GM12878 (cell line): Measurements from ENCODE around the gene UCHL5. TPM values are rescaled to one million over a fixed set of nuclear protein-coding genes. Genes with fewer than 3 reads are reported as not detected.

Source experiments
- BCLAF1 ChIP-seq: fragments of 450-650 bp; IDR thresholded peaks from 2 replicates; pipeline ENCODE4 v1.6.1; 2017; ENCODE audit warnings: antibody characterized with exemption, mild to moderate bottlenecking, moderate library complexity
- CBX3 ChIP-seq: fragments of 200-600 bp; sonication (generic); IDR thresholded peaks from 2 replicates; pipeline ENCODE4 v1.6.1; 2016; ENCODE audit warnings: low read depth, borderline replicate concordance
- CHD4 ChIP-seq: fragments of 200-600 bp; sonication (generic); IDR thresholded peaks from 2 replicates; pipeline ENCODE4 v1.6.1; 2016; ENCODE audit warnings: mild to moderate bottlenecking
- CREB1 ChIP-seq: IDR thresholded peaks from 2 replicates; pipeline ENCODE4 v1.6.1; 2012; ENCODE audit warnings: low read depth, mild to moderate bottlenecking, inconsistent platforms
- DPF2 ChIP-seq: fragments of 450-650 bp; IDR thresholded peaks from 2 replicates; pipeline ENCODE4 v1.6.1; 2017; ENCODE audit warnings: mild to moderate bottlenecking
- HDAC6 ChIP-seq: fragments of 200-600 bp; sonication (generic); IDR thresholded peaks from one replicate; pipeline ENCODE4 v1.8.0; 2017; ENCODE audit warnings: antibody characterized with exemption; ENCODE audit not compliant: unreplicated experiment
- HSF1 ChIP-seq: fragments of 150-350 bp; IDR thresholded peaks from 2 replicates; pipeline ENCODE4 v1.6.1; 2014; ENCODE audit warnings: mild to moderate bottlenecking, low read depth, low read length
- JUNB ChIP-seq: IDR thresholded peaks from 2 replicates; pipeline ENCODE4 v1.6.1; 2016; ENCODE audit warnings: antibody characterized with exemption, mild to moderate bottlenecking
- LARP7 ChIP-seq: fragments of 450-650 bp; IDR thresholded peaks from 2 replicates; pipeline ENCODE4 v1.6.1; 2017; ENCODE audit warnings: mild to moderate bottlenecking
- MTA2 ChIP-seq: fragments of 450-650 bp; IDR thresholded peaks from 2 replicates; pipeline ENCODE4 v1.6.1; 2016; ENCODE audit warnings: low read depth, mild to moderate bottlenecking, moderate library complexity
- MYC ChIP-seq: IDR thresholded peaks from 2 replicates; pipeline ENCODE4 v1.6.1; 2011; ENCODE audit warnings: mild to moderate bottlenecking, low read length, moderate library complexity, inconsistent platforms; ENCODE audit not compliant: insufficient read depth, insufficient replicate concordance, insufficient read length, severe bottlenecking
- NFYA ChIP-seq: IDR thresholded peaks from 2 replicates; pipeline ENCODE4 v1.6.1; 2011; ENCODE audit warnings: low read depth, mild to moderate bottlenecking, low read length, improper control_type of control experiment, borderline replicate concordance
- NFYB ChIP-seq: IDR thresholded peaks from 2 replicates; pipeline ENCODE4 v1.6.1; 2011; ENCODE audit warnings: low read depth, mild to moderate bottlenecking, low read length, improper control_type of control experiment, moderate library complexity; ENCODE audit not compliant: insufficient read depth
- NKRF ChIP-seq: fragments of 450-650 bp; conservative IDR thresholded peaks from 2 replicates; pipeline ENCODE4 v1.6.1; 2017; ENCODE audit warnings: mild to moderate bottlenecking, moderate library complexity
- POLR2AphosphoS5 ChIP-seq: IDR thresholded peaks from 2 replicates; pipeline ENCODE4 v1.6.1; 2011; ENCODE audit warnings: mild to moderate bottlenecking, low read length, inconsistent platforms
- TCF12 ChIP-seq: IDR thresholded peaks from 2 replicates; pipeline ENCODE4 v1.6.1; 2011; ENCODE audit warnings: low read depth, mild to moderate bottlenecking, low read length
- ZNF207 ChIP-seq: fragments of 450-650 bp; IDR thresholded peaks from 2 replicates; pipeline ENCODE4 v1.6.1; 2014; ENCODE audit warnings: antibody characterized with exemption, mild to moderate bottlenecking, borderline replicate concordance
- ZNF687 ChIP-seq: fragments of 450-650 bp; IDR thresholded peaks from 2 replicates; pipeline ENCODE4 v1.6.1; 2017; ENCODE audit warnings: mild to moderate bottlenecking, moderate library complexity
- polyA plus RNA-seq, 11 experiments: library from polyadenylated mRNA; depleted of rRNA in 4 of 11; unstranded in 6 of 11; stranded (reverse) in 5 of 11; fragments of >200 nt; fragmentation: Nextera tagmentation in 4 of 11; fragmentation: Illumina TruSeq in 1 of 11; extraction: Ambion mirVana in 4 of 11; extraction: Trizol in 1 of 11; gene quantifications; 1 replicate in 1 of 11; 2 replicates in 10 of 11; pipeline versions ENCODE4 v1.2.1 to v1.2.3, GENCODE V29; 2011 to 2016; ENCODE audit warnings: inconsistent platforms in 2 of 11, missing spikeins in 2 of 11, low read depth in 1 of 11
- total RNA-seq, 4 experiments: library from RNA; depleted of rRNA in 3 of 4; stranded (reverse); fragments of >200 nt in 3 of 4; fragmentation: Illumina TruSeq in 1 of 4; extraction: Trizol in 1 of 4; gene quantifications; 2 replicates each; pipeline versions ENCODE4 v1.2.1 to v1.2.3, GENCODE V29; 2013 to 2021

UCHL5 gene
- total and polyA plus RNA-seq, 10 of the 15 experiments (the other 5 are each of a cell fraction or from before 2014, with no cell fraction given), result 30.1 to 179 (median 60.1) TPM

GRCh38 chr1:193058529-193059281 lies 455 bp downstream of the UCHL5 start (continued):
- no peak for TF ChIP-seq HDAC6
- TF ChIP-seq MYC, result peak; percentile 16
- peak; percentile 39; the same call in 1 of the 2 replicates for TF ChIP-seq MTA2
- TF ChIP-seq CBX3, result no peak
- TF ChIP-seq LARP7, result 0 out of 2 replicates have a peak, but pooled peaks have one; percentile 6
- peak; percentile 84 for TF ChIP-seq POLR2AphosphoS5
- TF ChIP-seq NFYB, result no peak
- peak; percentile 84 for TF ChIP-seq NKRF
- TF ChIP-seq JUNB, result peak; percentile 74; the same call in 1 of the 2 replicates
- TF ChIP-seq CREB1, result peak; percentile 63; the same call in 1 of the 2 replicates
- 0 out of 2 replicates have a peak, but pooled peaks have one; percentile 43 for TF ChIP-seq DPF2
- TF ChIP-seq TCF12, result no peak
- TF ChIP-seq CHD4, result no peak
- no peak for TF ChIP-seq ZNF207
- TF ChIP-seq NFYA, result no peak
- TF ChIP-seq ZNF687, result peak; percentile 86
- no peak for TF ChIP-seq BCLAF1
- no peak for TF ChIP-seq HSF1
